GM20431 (cell line): ENCODE results near the gene ATP1B2.

Source experiments
- in situ Hi-C: fragments of 300-500 bp; cut with MseI, MboI; formaldehyde crosslinking; loops from one replicate; pipeline ENCODE4 v1.15.0; 2020; ENCODE audit warnings: low sequenced_read_pairs; ENCODE audit not compliant: unreplicated experiment

Gene ATP1B2

GRCh38 chr17:7706631-7707354 lies 56.1 kb downstream of the ATP1B2 start:
- in situ Hi-C loops = no loop called here
